ENCODE results near the gene NLRC5.

Gene NLRC5

DNA sequence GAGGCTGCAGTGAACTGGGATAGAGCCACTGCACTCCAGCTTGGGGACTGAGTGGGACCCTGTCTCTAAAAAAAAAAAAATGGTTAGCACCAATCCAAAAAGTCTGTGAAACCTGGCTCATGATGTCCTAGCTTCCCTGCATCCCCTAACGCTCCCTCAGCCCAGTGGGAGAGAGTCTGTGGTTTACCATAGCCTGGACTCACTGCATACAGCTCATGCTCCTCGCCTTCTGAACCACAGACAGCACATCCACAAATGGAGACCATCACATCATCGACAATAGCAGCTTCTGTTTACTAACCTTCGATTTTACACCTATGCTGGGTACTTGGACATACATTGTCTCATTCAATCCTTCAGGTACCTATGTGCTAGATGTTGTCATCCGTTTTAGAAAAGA is 43.6 kb downstream of the NLRC5 start:
- peaks cover 10% of the 10 kb centered on the region for H3K4me1 ChIP-seq (ENCODE audit: low read length)
- no peak overlapping the region for H3K9ac ChIP-seq (ENCODE audit: low read length)
- TF ChIP-seq CTCF (IDR thresholded peaks at IDR 0.05; ENCODE audit: low read length), result no peak
- TF ChIP-seq EZH2phosphoT487 (IDR thresholded peaks at IDR 0.05; ENCODE audit: low read length), result no peak
- TF ChIP-seq EZH2 (optimal IDR thresholded peaks at IDR 0.05; ENCODE audit: low read depth, low read length), result no peak
- no peak for DNase-seq
- no peaks in the 10 kb centered on the region for H3K9me3 ChIP-seq (replicated peaks; ENCODE audit: insufficient read depth, low read length)
- no peaks in the 10 kb centered on the region for H3K27me3 ChIP-seq (replicated peaks; ENCODE audit: insufficient read depth, low read length)
- H3K9me2 ChIP-seq (replicated peaks; ENCODE audit: insufficient read depth, low read length), result no peaks in the 10 kb centered on the region
- no peak overlapping the region for H2AFZ ChIP-seq (ENCODE audit: low read length)
- no peaks in the 10 kb centered on the region for H4K20me1 ChIP-seq (ENCODE audit: insufficient read depth, low read length)
- H3K4me2 ChIP-seq (ENCODE audit: low read depth, low read length), result no peak overlapping the region
- no peaks in the 10 kb centered on the region for H3K79me2 ChIP-seq (ENCODE audit: low read length)
- no peaks in the 10 kb centered on the region for H3F3A ChIP-seq (ENCODE audit: insufficient read depth, low read length)
- no peaks in the 10 kb centered on the region for H3K36me3 ChIP-seq (replicated peaks; ENCODE audit: insufficient read depth, low read length)
- H3K4me3 ChIP-seq (ENCODE audit: low read length), result no peak overlapping the region
- no peak overlapping the region for H3K27ac ChIP-seq (ENCODE audit: low read length)

DNA sequence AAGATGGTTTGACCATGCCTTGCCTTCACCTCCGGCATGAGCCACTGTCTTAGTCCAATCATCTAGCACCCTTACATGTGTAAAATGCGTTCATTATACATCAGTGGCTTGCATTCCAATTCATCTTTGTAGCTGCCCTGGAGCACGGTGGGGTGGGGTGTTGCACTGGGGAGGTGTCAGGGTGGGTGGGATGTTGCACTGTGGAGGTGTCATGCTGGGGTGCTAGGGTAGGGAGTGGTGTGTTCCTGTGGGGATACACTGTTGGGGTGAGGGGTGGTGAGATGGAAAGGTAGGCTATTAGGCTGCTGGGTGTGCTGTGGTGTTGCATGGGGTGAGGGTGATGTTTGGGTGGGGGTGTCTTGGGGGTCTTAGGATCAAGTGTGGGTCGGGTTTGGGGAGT is 47.0 kb downstream of the NLRC5 start:
- H3K4me2 ChIP-seq (ENCODE audit: low read depth, low read length), result no peak overlapping the region
- H3K9ac ChIP-seq (ENCODE audit: low read length), result no peak overlapping the region
- no peaks in the 10 kb centered on the region for H3K9me2 ChIP-seq (replicated peaks; ENCODE audit: insufficient read depth, low read length)
- H4K20me1 ChIP-seq (ENCODE audit: insufficient read depth, low read length), result no peaks in the 10 kb centered on the region
- no peaks in the 10 kb centered on the region for H3K27me3 ChIP-seq (replicated peaks; ENCODE audit: insufficient read depth, low read length)
- H3K36me3 ChIP-seq (replicated peaks; ENCODE audit: insufficient read depth, low read length), result no peaks in the 10 kb centered on the region
- no peak overlapping the region for H2AFZ ChIP-seq (ENCODE audit: low read length)
- peaks cover 26% of the 10 kb centered on the region for H3K4me1 ChIP-seq (ENCODE audit: low read length)
- TF ChIP-seq EZH2 (optimal IDR thresholded peaks at IDR 0.05; ENCODE audit: low read depth, low read length), result no peak
- no peak for TF ChIP-seq CTCF (IDR thresholded peaks at IDR 0.05; ENCODE audit: low read length)
- no peak for TF ChIP-seq EZH2phosphoT487 (IDR thresholded peaks at IDR 0.05; ENCODE audit: low read length)
- H3K4me3 ChIP-seq (ENCODE audit: low read length), result no peak overlapping the region
- DNase-seq, result no peak
- H3K27ac ChIP-seq (ENCODE audit: low read length), result no peak overlapping the region
- H3K9me3 ChIP-seq (replicated peaks; ENCODE audit: insufficient read depth, low read length), result no peaks in the 10 kb centered on the region
- peaks cover 12% of the 10 kb centered on the region for H3F3A ChIP-seq (ENCODE audit: insufficient read depth, low read length)
- H3K79me2 ChIP-seq (ENCODE audit: low read length), result no peaks in the 10 kb centered on the region

- H3F3A ChIP-seq (ENCODE audit: insufficient read depth, low read length), result peaks cover 18% of the 10 kb centered on the region
- no peak overlapping the region for H3K27ac ChIP-seq (ENCODE audit: low read length)
- no peak for TF ChIP-seq CTCF (IDR thresholded peaks at IDR 0.05; ENCODE audit: low read length)
- TF ChIP-seq EZH2phosphoT487 (IDR thresholded peaks at IDR 0.05; ENCODE audit: low read length), result no peak
- no peak for TF ChIP-seq EZH2 (optimal IDR thresholded peaks at IDR 0.05; ENCODE audit: low read depth, low read length)
- no peaks in the 10 kb centered on the region for H3K27me3 ChIP-seq (replicated peaks; ENCODE audit: insufficient read depth, low read length)
- H4K20me1 ChIP-seq (ENCODE audit: insufficient read depth, low read length), result no peaks in the 10 kb centered on the region
- no peaks in the 10 kb centered on the region for H3K79me2 ChIP-seq (ENCODE audit: low read length)
- H3K9me3 ChIP-seq (replicated peaks; ENCODE audit: insufficient read depth, low read length), result no peaks in the 10 kb centered on the region
- H3K4me3 ChIP-seq (ENCODE audit: low read length), result no peak overlapping the region
- H3K9ac ChIP-seq (ENCODE audit: low read length), result no peak overlapping the region
- H3K4me2 ChIP-seq (ENCODE audit: low read depth, low read length), result no peak overlapping the region
- DNase-seq, result no peak
- H2AFZ ChIP-seq (ENCODE audit: low read length), result no peak overlapping the region
- H3K9me2 ChIP-seq (replicated peaks; ENCODE audit: insufficient read depth, low read length), result no peaks in the 10 kb centered on the region
- H3K4me1 ChIP-seq (ENCODE audit: low read length), result peaks cover 32% of the 10 kb centered on the region
- H3K36me3 ChIP-seq (replicated peaks; ENCODE audit: insufficient read depth, low read length), result no peaks in the 10 kb centered on the region
These were observed 47.6 kb downstream of the NLRC5 start for GRCh38 chr16:57036945-57037344.
